ENCODE data around the gene RCSD1. TPM values are rescaled to one million over a fixed set of nuclear protein-coding genes. Genes with fewer than 3 reads are reported as not detected.
A peak's percentile ranks its signal among the peaks of the same experiment; 100 is the strongest.

RCSD1 gene
- total RNA-seq, 1 donor from 2014 or later: 0.98 TPM

GRCh38 chr1:167714439-167715156 lies 84.6 kb downstream of the RCSD1 start:
- Histone ChIP-seq H3K9me3 (ENCODE audit: insufficient read depth, low read depth, low read length) (no peaks in the 10 kb centered on the region), H3K4me1 (ENCODE audit: insufficient read depth, low read length) (no peaks in the 10 kb centered on the region), H2AFZ (ENCODE audit: low read depth, low read length) (peak overlapping the region; percentile 100), H3K79me2 (ENCODE audit: insufficient read depth, low read length) (no peaks in the 10 kb centered on the region), H3K27ac (ENCODE audit: low read depth, low read length) (peak overlapping the region; percentile 87), H3K9ac (ENCODE audit: low read length) (peak overlapping the region; percentile 88), H3K27me3 (ENCODE audit: insufficient read depth, low read length) (peaks cover 3% of the 10 kb centered on the region), H3K4me3 (ENCODE audit: insufficient read depth, low read depth, low read length) (peak overlapping the region; percentile 90), H3K36me3 (ENCODE audit: insufficient read depth, low read length) (no peaks in the 10 kb centered on the region), H4K20me1 (ENCODE audit: insufficient read depth, low read length) (no peaks in the 10 kb centered on the region), H3K4me2 (ENCODE audit: low read length) (peak overlapping the region; percentile 97)
- FAIRE-seq: no peak
- peaks cover 14% of the 10 kb centered on the region for H3K27me3 Mint-ChIP-seq (ENCODE audit: low read depth, unreplicated experiment)
- H3K9me3 Mint-ChIP-seq (ENCODE audit: unreplicated experiment): no peaks in the 10 kb centered on the region
- peak overlapping the region; percentile 94 for H3K4me3 Mint-ChIP-seq (ENCODE audit: unreplicated experiment)
- peak; percentile 73 for DNase-seq (ENCODE audit: low read depth)
- peak overlapping the region; percentile 91 for H3K27ac Mint-ChIP-seq (ENCODE audit: unreplicated experiment)
- H3K4me1 Mint-ChIP-seq (ENCODE audit: low read depth, unreplicated experiment): peaks cover 7% of the 10 kb centered on the region
- no peaks in the 10 kb centered on the region for H3K36me3 Mint-ChIP-seq (ENCODE audit: low read depth, unreplicated experiment)
- TF ChIP-seq EZH2 (IDR thresholded peaks at IDR 0.05; ENCODE audit: insufficient read depth, low read length): no peak
- TF ChIP-seq, protein P1, sequence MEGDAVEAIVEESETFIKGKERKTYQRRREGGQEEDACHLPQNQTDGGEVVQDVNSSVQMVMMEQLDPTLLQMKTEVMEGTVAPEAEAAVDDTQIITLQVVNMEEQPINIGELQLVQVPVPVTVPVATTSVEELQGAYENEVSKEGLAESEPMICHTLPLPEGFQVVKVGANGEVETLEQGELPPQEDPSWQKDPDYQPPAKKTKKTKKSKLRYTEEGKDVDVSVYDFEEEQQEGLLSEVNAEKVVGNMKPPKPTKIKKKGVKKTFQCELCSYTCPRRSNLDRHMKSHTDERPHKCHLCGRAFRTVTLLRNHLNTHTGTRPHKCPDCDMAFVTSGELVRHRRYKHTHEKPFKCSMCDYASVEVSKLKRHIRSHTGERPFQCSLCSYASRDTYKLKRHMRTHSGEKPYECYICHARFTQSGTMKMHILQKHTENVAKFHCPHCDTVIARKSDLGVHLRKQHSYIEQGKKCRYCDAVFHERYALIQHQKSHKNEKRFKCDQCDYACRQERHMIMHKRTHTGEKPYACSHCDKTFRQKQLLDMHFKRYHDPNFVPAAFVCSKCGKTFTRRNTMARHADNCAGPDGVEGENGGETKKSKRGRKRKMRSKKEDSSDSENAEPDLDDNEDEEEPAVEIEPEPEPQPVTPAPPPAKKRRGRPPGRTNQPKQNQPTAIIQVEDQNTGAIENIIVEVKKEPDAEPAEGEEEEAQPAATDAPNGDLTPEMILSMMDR (IDR thresholded peaks at IDR 0.05; ENCODE audit: insufficient read depth, low read depth, low read length): no peak

DNA sequence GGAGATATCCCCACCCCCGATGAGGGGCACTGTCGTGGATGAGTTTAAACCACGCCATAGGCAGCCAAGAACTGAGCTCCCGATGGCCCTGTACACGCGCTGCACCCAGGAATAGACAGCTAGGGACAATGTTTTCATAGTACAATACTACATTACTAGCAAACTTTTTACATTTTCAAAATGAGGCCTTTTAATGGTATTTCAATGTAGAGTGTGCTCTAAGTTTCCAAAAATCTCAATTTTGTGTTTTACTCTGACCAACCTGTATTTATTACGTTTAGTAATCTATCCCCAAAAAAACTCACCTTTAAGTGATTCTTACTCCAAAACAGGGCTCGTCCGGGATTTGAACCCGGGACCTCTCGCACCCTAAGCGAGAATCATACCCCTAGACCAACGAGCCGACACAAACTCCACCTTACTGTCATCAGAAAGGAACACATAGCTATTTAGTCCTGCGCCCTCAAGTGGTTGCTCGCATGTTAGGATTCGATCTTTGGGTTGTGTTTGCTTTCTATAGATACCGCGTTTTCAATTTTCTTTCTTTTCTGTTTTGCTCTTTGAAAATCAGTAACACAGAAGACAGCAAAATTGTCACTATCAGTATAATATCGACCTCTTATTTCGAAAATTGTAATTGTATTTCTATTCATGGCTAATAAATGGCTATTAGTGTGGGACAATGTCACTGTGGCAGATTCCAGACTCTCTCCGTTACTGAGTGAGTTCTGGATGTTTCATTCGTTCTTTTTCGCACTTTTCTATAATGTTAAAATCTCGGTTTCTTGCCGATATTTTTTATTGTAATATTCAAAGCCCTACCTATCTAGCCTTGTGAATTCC lies 85.3 kb downstream of the RCSD1 start:
- TF ChIP-seq EZH2 (IDR thresholded peaks at IDR 0.05; ENCODE audit: insufficient read depth, low read length): no peak
- TF ChIP-seq, protein P1 (IDR thresholded peaks at IDR 0.05; ENCODE audit: insufficient read depth, low read depth, low read length): peak; percentile 99
- H3K4me1 Mint-ChIP-seq (ENCODE audit: low read depth, unreplicated experiment): peaks cover 7% of the 10 kb centered on the region
- peak overlapping the region; percentile 94 for H3K4me3 Mint-ChIP-seq (ENCODE audit: unreplicated experiment)
- FAIRE-seq: no peak
- H3K4me1 ChIP-seq (ENCODE audit: insufficient read depth, low read length): no peaks in the 10 kb centered on the region
- H3K27me3 ChIP-seq (ENCODE audit: insufficient read depth, low read length): peaks cover 3% of the 10 kb centered on the region
- H3K36me3 Mint-ChIP-seq (ENCODE audit: low read depth, unreplicated experiment): no peaks in the 10 kb centered on the region
- H3K79me2 ChIP-seq (ENCODE audit: insufficient read depth, low read length): no peaks in the 10 kb centered on the region
- DNase-seq (ENCODE audit: low read depth): peak; percentile 69
- H3K4me2 ChIP-seq (ENCODE audit: low read length): peak overlapping the region; percentile 97
- H3K27ac ChIP-seq (ENCODE audit: low read depth, low read length): peak overlapping the region; percentile 45
- H3K4me3 ChIP-seq (ENCODE audit: insufficient read depth, low read depth, low read length): peak overlapping the region; percentile 90
- peaks cover 14% of the 10 kb centered on the region for H3K27me3 Mint-ChIP-seq (ENCODE audit: low read depth, unreplicated experiment)
- H3K9ac ChIP-seq (ENCODE audit: low read length): peak overlapping the region; percentile 88
- H3K27ac Mint-ChIP-seq (ENCODE audit: unreplicated experiment): peak overlapping the region; percentile 91
- H3K9me3 ChIP-seq (ENCODE audit: insufficient read depth, low read depth, low read length): no peaks in the 10 kb centered on the region
- no peaks in the 10 kb centered on the region for H4K20me1 ChIP-seq (ENCODE audit: insufficient read depth, low read length)
- H2AFZ ChIP-seq (ENCODE audit: low read depth, low read length): peak overlapping the region; percentile 67
- no peaks in the 10 kb centered on the region for H3K9me3 Mint-ChIP-seq (ENCODE audit: unreplicated experiment)
- H3K36me3 ChIP-seq (ENCODE audit: insufficient read depth, low read length): no peaks in the 10 kb centered on the region

Measured in astrocyte (in vitro differentiated cells and primary cell).